ENCODE results near the gene FAM170A.

GRCh38 chr5:119629339-119629738 is at the start of gene FAM170A:
- TF ChIP-seq CTCF (optimal IDR thresholded peaks at IDR 0.05 in 1 of 3, IDR thresholded peaks at IDR 0.05 in 1 of 3, conservative IDR thresholded peaks at IDR 0.05 in 1 of 3; ENCODE audit: extremely low read depth in 1 of 3, insufficient read depth in 2 of 3, low read length in 3 of 3) (no peak), EZH2 (IDR thresholded peaks at IDR 0.05; ENCODE audit: low read length) (no peak)

Measured in keratinocyte (primary cell).